CD4-positive, CD25-positive, alpha-beta regulatory T cell (primary cell): ENCODE results near the gene ARID3A. TPM values are rescaled to one million over a fixed set of nuclear protein-coding genes. Genes with fewer than 3 reads are reported as not detected.

Experiments used
- ATAC-seq, 2 donors: fragments of 150-1000 bp; cut with Tn5 transposase; one replicate each; pipeline ENCODE4 v1.10.0; 2021; ENCODE audit warnings: low read depth in 2 of 2, moderate number of reproducible peaks in 2 of 2, moderate library complexity in 1 of 2
- DNase-seq, 3 donors: peaks; one replicate each; pipeline versions ENCODE4 v3.0.0 to v3.0.0-alpha.2; 2012 to 2022; ENCODE audit warnings: mixed read lengths in 1 of 3
- H3K27ac ChIP-seq: one replicate; pipeline ENCODE4 v1.7.0; 2013; ENCODE audit warnings: mild to moderate bottlenecking, low read length; ENCODE audit not compliant: insufficient read depth, poor library complexity, severe bottlenecking
- H3K27me3 ChIP-seq: one replicate; pipeline ENCODE4 v1.7.0; 2013; ENCODE audit warnings: low read length; ENCODE audit not compliant: control insufficient read depth, insufficient read depth
- H3K36me3 ChIP-seq: one replicate; pipeline ENCODE4 v1.7.0; 2013; ENCODE audit warnings: mild to moderate bottlenecking, low read length, moderate library complexity; ENCODE audit not compliant: control insufficient read depth, insufficient read depth
- H3K4me1 ChIP-seq: 2 replicates; pipeline ENCODE4 v1.7.0; 2013; ENCODE audit warnings: mild to moderate bottlenecking, low read length; ENCODE audit not compliant: insufficient read depth, control insufficient read depth, poor library complexity, severe bottlenecking
- H3K4me3 ChIP-seq: one replicate; pipeline ENCODE4 v1.7.0; 2013; ENCODE audit warnings: low read depth, mild to moderate bottlenecking, low read length, moderate library complexity
- H3K9me3 ChIP-seq, 2 experiments: 1 replicate in 1 of 2; 2 replicates in 1 of 2; pipeline ENCODE4 v1.7.0; 2013; ENCODE audit warnings: low read length in 2 of 2, mild to moderate bottlenecking in 1 of 2, moderate library complexity in 1 of 2; ENCODE audit not compliant: control insufficient read depth in 2 of 2
- H3K27ac Mint-ChIP-seq, 3 donors: one replicate each; pipeline ENCODE4 v1.8.0; 2020 to 2022; ENCODE audit warnings: mild to moderate bottlenecking in 3 of 3, mixed read lengths in 3 of 3, moderate library complexity in 2 of 3
- H3K27me3 Mint-ChIP-seq: one replicate; pipeline ENCODE4 v1.8.0; 2022; ENCODE audit warnings: mild to moderate bottlenecking, mixed read lengths
- H3K36me3 Mint-ChIP-seq: one replicate; pipeline ENCODE4 v1.8.0; 2020; ENCODE audit warnings: mixed read lengths
- H3K4me1 Mint-ChIP-seq, 4 donors: one replicate each; pipeline ENCODE4 v1.8.0; 2020 to 2022; ENCODE audit warnings: mixed read lengths in 4 of 4, mild to moderate bottlenecking in 1 of 4
- H3K4me3 Mint-ChIP-seq, 4 donors: one replicate each; pipeline ENCODE4 v1.8.0; 2020 to 2022; ENCODE audit warnings: mild to moderate bottlenecking in 4 of 4, mixed read lengths in 4 of 4, moderate library complexity in 3 of 4
- H3K9me3 Mint-ChIP-seq, 7 donors: one replicate each; pipeline ENCODE4 v1.8.0; 2020 to 2022; ENCODE audit warnings: mixed read lengths in 7 of 7, mild to moderate bottlenecking in 3 of 7, moderate library complexity in 2 of 7
- polyA plus RNA-seq, 4 donors: library from polyadenylated mRNA; unstranded; fragments of 300-500 nt; fragmentation: Illumina TruSeq; gene quantifications; one replicate each; pipeline ENCODE4 v1.2.3, GENCODE V29; 2021
- total RNA-seq: library from RNA; stranded (reverse); gene quantifications from one replicate; pipeline ENCODE4 v1.2.3, GENCODE V29; 2022

ARID3A gene
- total and polyA plus RNA-seq, 5 donors from 2014 or later, result 0.63 to 14.4 (median 1.3) TPM

DNA sequence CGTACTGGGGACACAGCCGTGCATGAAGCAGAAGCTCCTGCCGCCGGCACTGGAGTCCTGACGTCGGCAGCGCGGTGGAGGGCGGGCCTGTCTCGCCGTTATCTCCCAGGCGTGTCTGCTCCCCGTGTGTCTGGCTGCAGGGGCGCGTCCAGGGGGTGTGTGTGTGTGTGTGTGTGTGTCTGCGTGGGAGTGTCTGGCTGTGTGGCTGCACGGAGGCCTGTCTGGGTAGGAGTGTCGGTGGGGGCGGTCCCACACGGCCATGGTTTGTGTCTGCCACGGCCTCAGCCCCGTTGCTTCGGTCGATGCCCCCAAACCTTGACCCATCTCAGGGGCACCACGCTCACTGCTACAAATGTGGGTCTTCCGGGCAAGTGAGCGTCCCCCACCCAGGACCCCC is 18.3 kb downstream of the ARID3A start:
- no peak overlapping the region for H3K4me3 Mint-ChIP-seq
- no peaks in the 10 kb centered on the region for H3K27me3 Mint-ChIP-seq
- H3K36me3 ChIP-seq, result no peaks in the 10 kb centered on the region
- ATAC-seq (no peak), DNase-seq (no peak)
- peaks cover 18% of the 10 kb centered on the region for H3K4me1 ChIP-seq
- H3K9me3 ChIP-seq, result no peaks in the 10 kb centered on the region
- H3K27ac Mint-ChIP-seq, result no peak overlapping the region
- H3K4me1 Mint-ChIP-seq, result peaks cover 0 to 18% (median 14%) of the 10 kb centered on the region in 4 donors
- no peak overlapping the region for H3K27ac ChIP-seq
- peaks cover 0 to 1% (median 0%) of the 10 kb centered on the region in 7 donors for H3K9me3 Mint-ChIP-seq
- H3K36me3 Mint-ChIP-seq, result no peaks in the 10 kb centered on the region
- H3K27me3 ChIP-seq, result no peaks in the 10 kb centered on the region
- no peak overlapping the region for H3K4me3 ChIP-seq

DNA sequence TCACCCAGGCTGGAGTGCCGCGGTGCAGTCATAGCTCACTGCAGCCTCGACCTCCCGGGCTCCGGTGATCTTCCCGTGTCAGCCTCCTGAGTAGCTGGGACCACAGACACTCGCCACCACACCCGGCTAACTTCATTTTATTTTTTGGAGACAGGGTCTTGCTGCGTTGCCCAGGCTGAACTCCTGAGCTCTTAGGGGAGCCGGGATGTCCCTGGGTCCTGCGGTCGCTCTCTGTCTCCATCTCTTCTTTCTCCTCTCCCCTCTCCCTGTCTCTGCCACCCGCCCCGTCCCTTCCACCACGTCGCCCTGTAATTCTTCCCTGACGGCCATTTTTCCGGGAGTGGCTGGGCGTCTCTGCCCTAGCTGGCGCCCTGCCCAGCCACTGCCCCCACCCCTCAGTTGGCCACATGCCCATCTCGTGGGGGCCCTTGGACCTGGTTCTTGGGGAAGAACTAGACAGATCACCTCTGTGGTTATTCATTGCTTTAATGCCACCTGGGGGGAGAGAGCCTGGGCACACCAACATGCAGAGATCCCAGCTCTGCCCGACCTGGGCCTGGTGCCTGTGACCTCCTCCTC is 18.9 kb downstream of the ARID3A start:
- Mint-ChIP-seq H3K27me3 (no peaks in the 10 kb centered on the region), H3K4me3 (no peak overlapping the region), H3K9me3 (peaks cover 0 to 1% (median 0%) of the 10 kb centered on the region in 7 donors), H3K4me1 (peaks cover 0 to 15% (median 12%) of the 10 kb centered on the region in 4 donors), H3K27ac (no peak overlapping the region), H3K36me3 (no peaks in the 10 kb centered on the region)
- ATAC-seq (no peak), DNase-seq (no peak)
- no peaks in the 10 kb centered on the region for H3K27me3 ChIP-seq
- H3K4me3 ChIP-seq, result no peak overlapping the region
- H3K9me3 ChIP-seq, result no peaks in the 10 kb centered on the region
- no peak overlapping the region for H3K27ac ChIP-seq
- no peaks in the 10 kb centered on the region for H3K36me3 ChIP-seq
- H3K4me1 ChIP-seq, result peaks cover 18% of the 10 kb centered on the region

DNA sequence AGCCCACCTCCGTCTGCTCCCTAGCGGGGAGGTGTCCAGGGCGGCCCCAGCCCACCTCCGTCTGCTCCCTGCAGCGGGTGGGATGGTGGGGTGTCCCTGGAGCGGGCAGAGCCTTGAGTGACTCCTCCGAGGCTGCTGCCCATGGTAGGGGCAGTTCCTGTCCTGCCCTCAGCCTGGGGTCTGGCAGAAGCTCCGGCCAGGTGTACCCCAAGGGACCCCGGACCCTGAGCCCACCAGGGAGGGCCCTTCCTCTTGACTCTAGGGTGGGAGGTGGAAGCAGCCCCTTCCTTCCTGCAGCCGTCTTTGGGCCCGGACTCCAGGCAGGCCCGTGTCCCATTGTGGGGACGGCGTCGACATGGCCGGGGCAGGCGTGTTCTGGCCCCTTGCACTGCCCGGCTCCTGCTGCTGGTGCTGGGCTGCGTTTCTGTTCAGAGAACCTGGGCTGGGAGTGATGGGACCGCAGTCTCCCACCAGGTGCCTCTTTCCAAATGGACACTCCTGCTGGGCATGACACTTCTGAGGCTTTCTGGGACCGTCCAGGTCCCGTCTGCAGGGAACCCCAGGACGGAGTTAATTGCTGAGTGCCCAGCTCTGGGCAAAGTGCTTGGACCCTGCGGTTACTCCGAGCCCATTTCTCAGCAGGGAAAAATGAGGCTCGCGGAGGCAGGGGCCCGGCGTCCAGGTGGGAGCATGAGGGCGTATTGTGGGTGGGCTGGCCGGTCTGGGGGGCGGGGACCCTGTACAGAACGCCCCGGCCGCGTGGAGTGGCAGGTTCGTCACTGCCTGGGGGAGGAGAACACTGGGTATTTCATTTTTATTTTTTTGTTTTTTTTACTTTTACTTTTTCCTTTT is 19.8 kb downstream of the ARID3A start:
- Histone ChIP-seq H3K9me3 (no peaks in the 10 kb centered on the region), H3K4me1 (peaks cover 13% of the 10 kb centered on the region), H3K27me3 (no peaks in the 10 kb centered on the region), H3K27ac (no peak overlapping the region), H3K36me3 (no peaks in the 10 kb centered on the region), H3K4me3 (no peak overlapping the region)
- ATAC-seq, result no peak
- Mint-ChIP-seq H3K36me3 (no peaks in the 10 kb centered on the region), H3K27me3 (no peaks in the 10 kb centered on the region), H3K27ac (no peak overlapping the region), H3K4me1 (peaks cover 0 to 8% (median 6%) of the 10 kb centered on the region in 4 donors), H3K9me3 (no peaks in the 10 kb centered on the region), H3K4me3 (no peak overlapping the region)
- DNase-seq, result no peak

DNA sequence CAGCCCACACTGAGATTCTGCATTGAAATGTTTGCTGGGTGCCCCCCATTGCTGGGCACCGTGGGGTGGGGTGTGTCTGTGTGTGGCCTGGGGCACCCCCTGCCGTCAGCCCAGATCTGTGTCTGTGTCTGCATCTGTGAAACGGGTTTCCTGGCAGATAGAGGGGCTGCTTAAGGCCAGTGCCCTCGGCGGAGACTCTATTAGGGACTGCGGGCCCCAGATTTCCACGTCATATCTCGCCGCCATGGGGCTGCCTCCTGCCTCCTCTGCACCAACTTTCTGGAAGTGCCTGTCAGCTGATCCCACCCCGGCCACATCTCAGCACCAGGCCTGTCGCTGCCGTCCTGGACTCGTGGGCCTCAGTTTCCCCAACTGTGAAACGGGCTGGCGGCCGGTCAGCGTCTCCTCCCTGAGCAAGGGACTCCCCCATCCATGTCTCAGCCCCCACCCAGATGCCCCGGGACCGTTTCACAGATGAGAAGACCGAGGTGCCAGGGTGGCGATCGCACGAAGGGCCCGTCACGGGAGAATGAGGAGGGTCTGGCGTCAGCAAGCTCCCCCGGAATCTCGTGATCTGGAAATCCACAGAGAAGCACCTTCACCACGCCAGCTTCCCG is 21.4 kb downstream of the ARID3A start:
- Mint-ChIP-seq H3K27ac (no peak overlapping the region), H3K4me1 (peaks cover 0 to 6% (median 1%) of the 10 kb centered on the region in 4 donors), H3K27me3 (no peaks in the 10 kb centered on the region), H3K9me3 (no peaks in the 10 kb centered on the region), H3K4me3 (no peak overlapping the region), H3K36me3 (no peaks in the 10 kb centered on the region)
- H3K4me3 ChIP-seq, result no peak overlapping the region
- DNase-seq (no peak), ATAC-seq (no peak)
- H3K27ac ChIP-seq, result no peak overlapping the region
- no peaks in the 10 kb centered on the region for H3K27me3 ChIP-seq
- no peaks in the 10 kb centered on the region for H3K9me3 ChIP-seq
- no peaks in the 10 kb centered on the region for H3K36me3 ChIP-seq
- H3K4me1 ChIP-seq, result no peaks in the 10 kb centered on the region

DNA sequence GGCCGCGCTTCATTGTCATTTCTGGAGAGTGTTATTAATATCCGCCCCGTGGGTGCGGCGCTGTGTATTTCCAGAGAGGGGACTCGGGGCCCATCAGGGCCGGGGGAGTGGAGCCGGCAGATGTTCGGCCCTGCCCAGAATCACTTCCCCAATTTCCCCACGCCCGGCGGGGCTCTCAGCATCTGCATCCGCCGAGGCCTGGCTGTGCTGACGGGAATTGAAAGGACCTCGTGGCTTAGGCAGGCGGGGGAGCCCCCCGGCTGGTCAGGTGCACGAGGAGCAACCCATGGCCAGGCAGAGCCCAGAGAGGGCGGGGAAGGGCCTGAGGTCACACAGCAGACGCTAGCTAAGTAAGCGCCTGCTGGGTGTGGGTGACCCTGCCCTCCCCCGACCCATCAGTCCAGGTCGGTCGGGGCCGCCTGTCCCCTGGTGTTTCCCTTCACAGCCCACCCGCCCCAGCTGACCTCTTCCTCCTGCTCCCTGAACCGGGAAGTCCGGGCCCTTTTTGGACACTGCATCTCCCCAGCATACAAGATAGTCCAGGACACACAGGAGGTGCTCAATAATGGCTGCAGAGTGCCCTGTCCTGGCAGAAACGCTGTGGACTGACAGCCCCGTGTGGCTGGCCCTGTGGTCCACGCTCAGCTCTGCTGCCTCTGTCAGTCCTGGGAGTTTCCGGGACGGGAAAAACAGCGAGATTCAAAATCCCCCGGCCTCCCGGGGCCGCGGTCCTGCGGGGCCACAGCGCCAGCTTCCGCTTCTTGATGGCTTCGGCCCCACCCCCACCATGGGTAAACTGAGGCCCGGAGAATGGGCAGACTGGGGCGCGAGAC is 22.1 kb downstream of the ARID3A start:
- Histone ChIP-seq H3K9me3 (no peaks in the 10 kb centered on the region), H3K4me1 (peaks cover 6% of the 10 kb centered on the region), H3K4me3 (no peak overlapping the region), H3K27me3 (no peaks in the 10 kb centered on the region), H3K36me3 (no peaks in the 10 kb centered on the region), H3K27ac (no peak overlapping the region)
- ATAC-seq (peak; percentile 65 to 69), DNase-seq (no peak)
- Mint-ChIP-seq H3K27ac (no peak overlapping the region), H3K36me3 (no peaks in the 10 kb centered on the region), H3K27me3 (no peaks in the 10 kb centered on the region), H3K4me3 (no peak overlapping the region), H3K4me1 (peaks cover 0 to 8% (median 1%) of the 10 kb centered on the region in 4 donors), H3K9me3 (no peaks in the 10 kb centered on the region)

DNA sequence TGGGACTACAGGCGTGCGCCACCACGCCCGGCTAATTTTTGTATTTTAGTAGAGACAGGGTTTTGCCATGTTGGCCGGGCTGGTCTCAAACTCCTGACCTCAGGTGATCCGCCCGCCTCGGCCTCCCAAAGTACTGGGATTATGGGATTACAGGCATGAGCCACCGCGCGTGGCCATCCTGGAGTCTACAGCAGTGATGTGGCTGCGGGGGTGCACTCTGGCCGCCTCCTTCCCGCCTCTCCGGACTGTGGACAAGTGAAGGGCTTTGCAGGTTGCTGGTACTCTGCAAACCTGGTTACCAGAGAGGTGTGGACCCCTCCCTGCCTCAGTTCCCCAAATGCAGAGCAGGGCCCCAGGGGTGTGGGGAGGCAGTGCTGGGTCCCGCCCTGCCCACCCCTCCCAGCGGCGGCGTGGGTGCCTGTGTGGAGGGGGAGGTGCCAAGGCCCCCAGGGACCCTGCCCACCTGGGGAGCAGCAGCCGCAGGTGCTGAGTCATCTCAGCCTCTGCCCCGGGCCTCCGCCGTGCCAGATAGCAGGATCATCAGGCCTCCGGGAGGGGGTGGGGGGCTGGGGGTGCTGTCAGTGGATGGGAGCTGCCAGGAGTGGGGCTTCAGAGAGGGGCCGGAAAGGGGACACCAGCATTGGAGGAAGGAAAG is 23.1 kb downstream of the ARID3A start:
- no peaks in the 10 kb centered on the region for H3K27me3 Mint-ChIP-seq
- H3K4me3 ChIP-seq, result no peak overlapping the region
- ATAC-seq (no peak), DNase-seq (no peak)
- H3K36me3 Mint-ChIP-seq, result no peaks in the 10 kb centered on the region
- H3K4me1 ChIP-seq, result peaks cover 13% of the 10 kb centered on the region
- no peak overlapping the region for H3K27ac Mint-ChIP-seq
- H3K27ac ChIP-seq, result no peak overlapping the region
- no peaks in the 10 kb centered on the region for H3K9me3 ChIP-seq
- H3K9me3 Mint-ChIP-seq, result no peaks in the 10 kb centered on the region
- no peaks in the 10 kb centered on the region for H3K27me3 ChIP-seq
- H3K36me3 ChIP-seq, result no peaks in the 10 kb centered on the region
- H3K4me1 Mint-ChIP-seq, result peaks cover 0 to 16% (median 3%) of the 10 kb centered on the region in 4 donors
- no peak overlapping the region for H3K4me3 Mint-ChIP-seq
